K562 (cell line): ENCODE measurements around the gene SRCAP. TPM values are rescaled to one million over a fixed set of nuclear protein-coding genes. Genes with fewer than 3 reads are reported as not detected.

Experiments
- CXXC5 ChIP-seq: fragments of 250-450 bp; sonication (Bioruptor Pico); IDR thresholded peaks from 2 replicates; pipeline ENCODE4 v1.8.0; 2022; ENCODE audit warnings: inconsistent platforms, mild to moderate bottlenecking, moderate library complexity
- HMGN3 ChIP-seq: IDR thresholded peaks from 2 replicates; pipeline ENCODE4 v1.6.1; 2011; ENCODE audit warnings: borderline replicate concordance, low read depth, mild to moderate bottlenecking, mixed read lengths, low read length; ENCODE audit not compliant: insufficient read length; ENCODE audit errors: extremely low read depth
- PYGO2 ChIP-seq: fragments of 450-650 bp; IDR thresholded peaks from 2 replicates; pipeline ENCODE4 v1.6.1; 2016; ENCODE audit warnings: mild to moderate bottlenecking, missing genetic modification characterization, moderate library complexity, missing compliant biosample characterization
- ZNF696 ChIP-seq: fragments of 250-450 bp; sonication (Bioruptor Pico); conservative IDR thresholded peaks from 2 replicates; pipeline ENCODE4 v1.4.0; 2020; ENCODE audit warnings: mild to moderate bottlenecking, moderate library complexity
- polyA plus RNA-seq, 8 experiments: library from polyadenylated mRNA; depleted of rRNA in 4 of 8; stranded (reverse) in 5 of 8; unstranded in 3 of 8; fragments of >200 nt; fragmentation: Nextera tagmentation in 2 of 8; fragmentation: Illumina TruSeq in 1 of 8; extraction: Ambion mirVana in 2 of 8; extraction: Trizol in 1 of 8; gene quantifications; 2 replicates each; pipeline versions ENCODE4 v1.2.1 to v1.2.3, GENCODE V29; 2011 to 2014; ENCODE audit warnings: inconsistent platforms in 1 of 8, missing spikeins in 1 of 8
- total RNA-seq, 7 experiments: library from RNA; depleted of rRNA in 6 of 7; stranded (reverse); fragments of >200 nt in 6 of 7; fragmentation: Illumina TruSeq in 2 of 7; extraction: Trizol in 2 of 7; gene quantifications; 2 replicates each; pipeline versions ENCODE4 v1.2.1 to v1.2.3, GENCODE V29; 2011 to 2021; ENCODE audit warnings: low replicate concordance in 1 of 7
- TF ChIP-seq, protein P1 (sequence below): fragments of 450-650 bp; IDR thresholded peaks from 2 replicates; pipeline ENCODE4 v1.6.1; 2018; ENCODE audit not compliant: partially characterized antibody
- TF ChIP-seq, protein P2 (sequence below): fragments of 450-650 bp; IDR thresholded peaks from 2 replicates; pipeline ENCODE4 v1.6.1; 2017; ENCODE audit warnings: antibody characterized with exemption, mild to moderate bottlenecking
- TF ChIP-seq, protein P3 (sequence below), 3 experiments: fragments of 200-800 bp in 1 of 3; fragments of 250-450 bp in 1 of 3; fragments of 450-650 bp in 1 of 3; sonication (Bioruptor Pico) in 1 of 3; sonication (Bioruptor generic) in 1 of 3; formaldehyde crosslinking in 1 of 3; IDR thresholded peaks; 2 replicates each; pipeline versions ENCODE4 v1.6.1 to v1.8.0; 2016 to 2022; ENCODE audit warnings: mild to moderate bottlenecking in 2 of 3, missing genetic modification characterization in 2 of 3, missing compliant biosample characterization in 1 of 3, moderate library complexity in 1 of 3
- TF ChIP-seq, protein P4 (sequence below): fragments of 250-450 bp; sonication (Bioruptor Pico); IDR thresholded peaks from 2 replicates; pipeline ENCODE4 v1.4.0; 2020; ENCODE audit warnings: borderline replicate concordance

The SRCAP gene
- total and polyA plus RNA-seq, 9 of the 15 experiments (the other 6 are each of a cell fraction or from before 2014, with no cell fraction given): 0.21 to 62.6 (median 5.8) TPM

DNA sequence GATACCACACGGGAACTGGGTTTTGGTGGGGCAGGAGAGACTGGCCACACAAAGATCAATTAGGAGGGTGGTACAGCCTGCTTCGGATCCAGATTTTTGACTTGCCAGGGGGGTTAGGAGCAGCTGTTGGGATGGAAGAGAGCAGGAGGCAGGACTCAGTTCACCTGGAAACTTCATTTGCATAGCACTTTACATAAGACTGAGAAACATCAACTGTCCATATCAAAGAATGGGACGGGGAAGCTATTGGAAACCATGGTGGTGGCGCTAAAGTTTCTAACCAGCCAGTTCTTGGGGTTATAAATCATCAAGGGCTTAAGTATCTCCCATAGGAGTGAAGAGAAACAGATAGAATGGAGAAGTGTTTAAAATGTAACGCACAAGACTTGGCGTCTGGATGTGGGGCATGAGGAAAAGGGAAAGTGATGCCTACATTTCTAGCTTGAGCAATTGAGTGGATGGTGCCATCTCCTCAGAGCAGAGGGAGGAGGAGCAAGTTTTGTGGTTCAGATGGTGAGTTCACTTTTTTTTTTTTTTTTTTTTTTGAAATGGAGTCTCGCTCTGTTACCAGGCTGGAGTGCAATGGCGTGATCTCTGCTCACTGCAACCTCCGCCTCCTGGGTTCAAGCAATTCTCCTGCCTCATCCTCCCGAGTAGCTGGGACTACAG lies 6.4 kb upstream of the SRCAP start (continued):
- TF ChIP-seq PYGO2 (tag): no peak
- TF ChIP-seq, protein P1, sequence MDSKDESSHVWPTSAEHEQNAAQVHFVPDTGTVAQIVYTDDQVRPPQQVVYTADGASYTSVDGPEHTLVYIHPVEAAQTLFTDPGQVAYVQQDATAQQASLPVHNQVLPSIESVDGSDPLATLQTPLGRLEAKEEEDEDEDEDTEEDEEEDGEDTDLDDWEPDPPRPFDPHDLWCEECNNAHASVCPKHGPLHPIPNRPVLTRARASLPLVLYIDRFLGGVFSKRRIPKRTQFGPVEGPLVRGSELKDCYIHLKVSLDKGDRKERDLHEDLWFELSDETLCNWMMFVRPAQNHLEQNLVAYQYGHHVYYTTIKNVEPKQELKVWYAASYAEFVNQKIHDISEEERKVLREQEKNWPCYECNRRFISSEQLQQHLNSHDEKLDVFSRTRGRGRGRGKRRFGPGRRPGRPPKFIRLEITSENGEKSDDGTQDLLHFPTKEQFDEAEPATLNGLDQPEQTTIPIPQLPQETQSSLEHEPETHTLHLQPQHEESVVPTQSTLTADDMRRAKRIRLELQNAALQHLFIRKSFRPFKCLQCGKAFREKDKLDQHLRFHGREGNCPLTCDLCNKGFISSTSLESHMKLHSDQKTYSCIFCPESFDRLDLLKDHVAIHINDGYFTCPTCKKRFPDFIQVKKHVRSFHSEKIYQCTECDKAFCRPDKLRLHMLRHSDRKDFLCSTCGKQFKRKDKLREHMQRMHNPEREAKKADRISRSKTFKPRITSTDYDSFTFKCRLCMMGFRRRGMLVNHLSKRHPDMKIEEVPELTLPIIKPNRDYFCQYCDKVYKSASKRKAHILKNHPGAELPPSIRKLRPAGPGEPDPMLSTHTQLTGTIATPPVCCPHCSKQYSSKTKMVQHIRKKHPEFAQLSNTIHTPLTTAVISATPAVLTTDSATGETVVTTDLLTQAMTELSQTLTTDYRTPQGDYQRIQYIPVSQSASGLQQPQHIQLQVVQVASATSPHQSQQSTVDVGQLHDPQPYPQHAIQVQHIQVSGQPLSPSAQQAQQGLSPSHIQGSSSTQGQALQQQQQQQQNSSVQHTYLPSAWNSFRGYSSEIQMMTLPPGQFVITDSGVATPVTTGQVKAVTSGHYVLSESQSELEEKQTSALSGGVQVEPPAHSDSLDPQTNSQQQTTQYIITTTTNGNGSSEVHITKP: peak; percentile 7
- TF ChIP-seq ZNF696 (CRISPR knock-in tag): no peak
- TF ChIP-seq, protein P2, sequence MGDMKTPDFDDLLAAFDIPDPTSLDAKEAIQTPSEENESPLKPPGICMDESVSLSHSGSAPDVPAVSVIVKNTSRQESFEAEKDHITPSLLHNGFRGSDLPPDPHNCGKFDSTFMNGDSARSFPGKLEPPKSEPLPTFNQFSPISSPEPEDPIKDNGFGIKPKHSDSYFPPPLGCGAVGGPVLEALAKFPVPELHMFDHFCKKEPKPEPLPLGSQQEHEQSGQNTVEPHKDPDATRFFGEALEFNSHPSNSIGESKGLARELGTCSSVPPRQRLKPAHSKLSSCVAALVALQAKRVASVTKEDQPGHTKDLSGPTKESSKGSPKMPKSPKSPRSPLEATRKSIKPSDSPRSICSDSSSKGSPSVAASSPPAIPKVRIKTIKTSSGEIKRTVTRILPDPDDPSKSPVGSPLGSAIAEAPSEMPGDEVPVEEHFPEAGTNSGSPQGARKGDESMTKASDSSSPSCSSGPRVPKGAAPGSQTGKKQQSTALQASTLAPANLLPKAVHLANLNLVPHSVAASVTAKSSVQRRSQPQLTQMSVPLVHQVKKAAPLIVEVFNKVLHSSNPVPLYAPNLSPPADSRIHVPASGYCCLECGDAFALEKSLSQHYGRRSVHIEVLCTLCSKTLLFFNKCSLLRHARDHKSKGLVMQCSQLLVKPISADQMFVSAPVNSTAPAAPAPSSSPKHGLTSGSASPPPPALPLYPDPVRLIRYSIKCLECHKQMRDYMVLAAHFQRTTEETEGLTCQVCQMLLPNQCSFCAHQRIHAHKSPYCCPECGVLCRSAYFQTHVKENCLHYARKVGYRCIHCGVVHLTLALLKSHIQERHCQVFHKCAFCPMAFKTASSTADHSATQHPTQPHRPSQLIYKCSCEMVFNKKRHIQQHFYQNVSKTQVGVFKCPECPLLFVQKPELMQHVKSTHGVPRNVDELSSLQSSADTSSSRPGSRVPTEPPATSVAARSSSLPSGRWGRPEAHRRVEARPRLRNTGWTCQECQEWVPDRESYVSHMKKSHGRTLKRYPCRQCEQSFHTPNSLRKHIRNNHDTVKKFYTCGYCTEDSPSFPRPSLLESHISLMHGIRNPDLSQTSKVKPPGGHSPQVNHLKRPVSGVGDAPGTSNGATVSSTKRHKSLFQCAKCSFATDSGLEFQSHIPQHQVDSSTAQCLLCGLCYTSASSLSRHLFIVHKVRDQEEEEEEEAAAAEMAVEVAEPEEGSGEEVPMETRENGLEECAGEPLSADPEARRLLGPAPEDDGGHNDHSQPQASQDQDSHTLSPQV: no peak
- no peak for TF ChIP-seq CXXC5 (CRISPR knock-in tag)
- TF ChIP-seq, protein P3, sequence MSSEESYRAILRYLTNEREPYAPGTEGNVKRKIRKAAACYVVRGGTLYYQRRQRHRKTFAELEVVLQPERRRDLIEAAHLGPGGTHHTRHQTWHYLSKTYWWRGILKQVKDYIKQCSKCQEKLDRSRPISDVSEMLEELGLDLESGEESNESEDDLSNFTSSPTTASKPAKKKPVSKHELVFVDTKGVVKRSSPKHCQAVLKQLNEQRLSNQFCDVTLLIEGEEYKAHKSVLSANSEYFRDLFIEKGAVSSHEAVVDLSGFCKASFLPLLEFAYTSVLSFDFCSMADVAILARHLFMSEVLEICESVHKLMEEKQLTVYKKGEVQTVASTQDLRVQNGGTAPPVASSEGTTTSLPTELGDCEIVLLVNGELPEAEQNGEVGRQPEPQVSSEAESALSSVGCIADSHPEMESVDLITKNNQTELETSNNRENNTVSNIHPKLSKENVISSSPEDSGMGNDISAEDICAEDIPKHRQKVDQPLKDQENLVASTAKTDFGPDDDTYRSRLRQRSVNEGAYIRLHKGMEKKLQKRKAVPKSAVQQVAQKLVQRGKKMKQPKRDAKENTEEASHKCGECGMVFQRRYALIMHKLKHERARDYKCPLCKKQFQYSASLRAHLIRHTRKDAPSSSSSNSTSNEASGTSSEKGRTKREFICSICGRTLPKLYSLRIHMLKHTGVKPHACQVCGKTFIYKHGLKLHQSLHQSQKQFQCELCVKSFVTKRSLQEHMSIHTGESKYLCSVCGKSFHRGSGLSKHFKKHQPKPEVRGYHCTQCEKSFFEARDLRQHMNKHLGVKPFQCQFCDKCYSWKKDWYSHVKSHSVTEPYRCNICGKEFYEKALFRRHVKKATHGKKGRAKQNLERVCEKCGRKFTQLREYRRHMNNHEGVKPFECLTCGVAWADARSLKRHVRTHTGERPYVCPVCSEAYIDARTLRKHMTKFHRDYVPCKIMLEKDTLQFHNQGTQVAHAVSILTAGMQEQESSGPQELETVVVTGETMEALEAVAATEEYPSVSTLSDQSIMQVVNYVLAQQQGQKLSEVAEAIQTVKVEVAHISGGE (CRISPR knock-in tag; IDR thresholded peaks at IDR 0.05): 0 out of 6 replicates have a peak, but pooled peaks of 1 of the 3 experiments have one; percentile 24
- TF ChIP-seq HMGN3: no peak
- TF ChIP-seq, protein P4, sequence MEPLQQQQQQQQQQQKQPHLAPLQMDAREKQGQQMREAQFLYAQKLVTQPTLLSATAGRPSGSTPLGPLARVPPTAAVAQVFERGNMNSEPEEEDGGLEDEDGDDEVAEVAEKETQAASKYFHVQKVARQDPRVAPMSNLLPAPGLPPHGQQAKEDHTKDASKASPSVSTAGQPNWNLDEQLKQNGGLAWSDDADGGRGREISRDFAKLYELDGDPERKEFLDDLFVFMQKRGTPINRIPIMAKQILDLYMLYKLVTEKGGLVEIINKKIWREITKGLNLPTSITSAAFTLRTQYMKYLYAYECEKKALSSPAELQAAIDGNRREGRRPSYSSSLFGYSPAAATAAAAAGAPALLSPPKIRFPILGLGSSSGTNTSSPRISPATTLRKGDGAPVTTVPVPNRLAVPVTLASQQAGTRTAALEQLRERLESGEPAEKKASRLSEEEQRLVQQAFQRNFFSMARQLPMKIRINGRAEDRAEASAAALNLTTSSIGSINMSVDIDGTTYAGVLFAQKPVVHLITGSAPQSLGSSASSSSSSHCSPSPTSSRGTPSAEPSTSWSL (CRISPR knock-in tag): no peak
- TF ChIP-seq, all 486 proteins: peak for 4
